ENCODE measurements around the gene PLCL1. TPM values are rescaled to one million over a fixed set of nuclear protein-coding genes. Genes with fewer than 3 reads are reported as not detected.

PLCL1 gene
- total RNA-seq, 1 experiment from 2014 or later: 1.6 TPM

- no peak for TF ChIP-seq CTCF (IDR thresholded peaks at IDR 0.05; ENCODE audit: insufficient read depth in 1 of 2, low read depth in 1 of 2, low read length in 1 of 2, severe bottlenecking in 1 of 2, unreplicated experiment in 1 of 2)
- Histone ChIP-seq H3K4me1 (no peaks in the 10 kb centered on the region), H3K4me3 (ENCODE audit: low read depth, low read length) (no peak overlapping the region), H3K27me3 (replicated peaks; ENCODE audit: control insufficient read depth, insufficient read depth, low read length) (no peaks in the 10 kb centered on the region), H3K9me3 (no peaks in the 10 kb centered on the region), H3K36me3 (ENCODE audit: control insufficient read depth, insufficient read depth, low read length) (no peaks in the 10 kb centered on the region)
- no peak overlapping the region for H3K4me3 Mint-ChIP-seq (ENCODE audit: unreplicated experiment)
- no peak for DNase-seq
- ChIA-PET CTCF (no interaction called here), POLR2A (no interaction called here)
- H3K9me3 Mint-ChIP-seq (ENCODE audit: unreplicated experiment): no peaks in the 10 kb centered on the region
- H3K27me3 Mint-ChIP-seq (ENCODE audit: insufficient read depth, unreplicated experiment): peaks cover 20% of the 10 kb centered on the region
- no TSS peak for BruUV-seq (replicated peaks)
- H3K27ac Mint-ChIP-seq (ENCODE audit: unreplicated experiment): no peak overlapping the region
- no peaks in the 10 kb centered on the region for H3K36me3 Mint-ChIP-seq (ENCODE audit: insufficient read depth, unreplicated experiment)
- no peaks in the 10 kb centered on the region for H3K4me1 Mint-ChIP-seq (ENCODE audit: low read depth, unreplicated experiment)
- intact Hi-C loops (cut with micrococcal nuclease; ENCODE audit: unreplicated experiment): no loop called here
Observed at GRCh38 chr2:198164843-198165242, 360.4 kb downstream of the PLCL1 start.

GRCh38 chr2:198165289-198165688 lies 360.9 kb downstream of the PLCL1 start:
- peaks cover 20% of the 10 kb centered on the region for H3K27me3 Mint-ChIP-seq (ENCODE audit: insufficient read depth, unreplicated experiment)
- no peak for TF ChIP-seq CTCF (IDR thresholded peaks at IDR 0.05; ENCODE audit: insufficient read depth in 1 of 2, low read depth in 1 of 2, low read length in 1 of 2, severe bottlenecking in 1 of 2, unreplicated experiment in 1 of 2)
- H3K4me1 Mint-ChIP-seq (ENCODE audit: low read depth, unreplicated experiment): no peaks in the 10 kb centered on the region
- H3K4me1 ChIP-seq: no peaks in the 10 kb centered on the region
- H3K27ac Mint-ChIP-seq (ENCODE audit: unreplicated experiment): no peak overlapping the region
- no peak overlapping the region for H3K4me3 ChIP-seq (ENCODE audit: low read depth, low read length)
- H3K36me3 Mint-ChIP-seq (ENCODE audit: insufficient read depth, unreplicated experiment): no peaks in the 10 kb centered on the region
- POLR2A ChIA-PET: no interaction called here
- H3K4me3 Mint-ChIP-seq (ENCODE audit: unreplicated experiment): no peak overlapping the region
- H3K36me3 ChIP-seq (ENCODE audit: control insufficient read depth, insufficient read depth, low read length): no peaks in the 10 kb centered on the region
- no TSS peak for BruUV-seq (replicated peaks)
- H3K27me3 ChIP-seq (replicated peaks; ENCODE audit: control insufficient read depth, insufficient read depth, low read length): no peaks in the 10 kb centered on the region
- intact Hi-C loops (cut with micrococcal nuclease; ENCODE audit: unreplicated experiment): no loop called here
- no peaks in the 10 kb centered on the region for H3K9me3 ChIP-seq
- no peak for DNase-seq
- CTCF ChIA-PET: no interaction called here
- no peaks in the 10 kb centered on the region for H3K9me3 Mint-ChIP-seq (ENCODE audit: unreplicated experiment)

- CTCF ChIA-PET: no interaction called here
- H3K4me1 Mint-ChIP-seq (ENCODE audit: low read depth, unreplicated experiment): no peaks in the 10 kb centered on the region
- H3K9me3 Mint-ChIP-seq (ENCODE audit: unreplicated experiment): no peaks in the 10 kb centered on the region
- no peaks in the 10 kb centered on the region for H3K9me3 ChIP-seq
- H3K27me3 Mint-ChIP-seq (ENCODE audit: insufficient read depth, unreplicated experiment): peaks cover 15% of the 10 kb centered on the region
- POLR2A ChIA-PET: no interaction called here
- no peak for TF ChIP-seq CTCF (IDR thresholded peaks at IDR 0.05; ENCODE audit: insufficient read depth in 1 of 2, low read depth in 1 of 2, low read length in 1 of 2, severe bottlenecking in 1 of 2, unreplicated experiment in 1 of 2)
- no peak overlapping the region for H3K4me3 Mint-ChIP-seq (ENCODE audit: unreplicated experiment)
- no peaks in the 10 kb centered on the region for H3K36me3 ChIP-seq (ENCODE audit: control insufficient read depth, insufficient read depth, low read length)
- H3K4me1 ChIP-seq: no peaks in the 10 kb centered on the region
- no TSS peak for BruUV-seq (replicated peaks)
- no peaks in the 10 kb centered on the region for H3K36me3 Mint-ChIP-seq (ENCODE audit: insufficient read depth, unreplicated experiment)
- H3K4me3 ChIP-seq (ENCODE audit: low read depth, low read length): no peak overlapping the region
- no peak overlapping the region for H3K27ac Mint-ChIP-seq (ENCODE audit: unreplicated experiment)
- intact Hi-C loops (cut with micrococcal nuclease; ENCODE audit: unreplicated experiment): no loop called here
- no peaks in the 10 kb centered on the region for H3K27me3 ChIP-seq (replicated peaks; ENCODE audit: control insufficient read depth, insufficient read depth, low read length)
- DNase-seq: no peak
Observed at GRCh38 chr2:198167346-198167745, 363.0 kb downstream of the PLCL1 start.
